Stomach (tissue), 4 donors: ENCODE data around the gene SRL.

ENCODE experiments used
- POLR2A ChIP-seq, 4 donors: fragments of 450-650 bp; IDR thresholded peaks; one replicate each; pipeline ENCODE4 v1.6.1; 2016; ENCODE audit warnings: antibody characterized with exemption in 4 of 4, control low read depth in 2 of 4, mild to moderate bottlenecking in 1 of 4, moderate library complexity in 1 of 4
- POLR2AphosphoS5 ChIP-seq, 3 donors: sonication (generic); formaldehyde crosslinking; IDR thresholded peaks; one replicate each; pipeline ENCODE4 v1.6.1; 2016; ENCODE audit warnings: antibody characterized with exemption in 3 of 3
- TF ChIP-seq, protein P1 (sequence below), 7 experiments: fragments of 450-650 bp in 4 of 7; fragments of 200-600 bp in 3 of 7; sonication (generic) in 3 of 7; IDR thresholded peaks; one replicate each; pipeline ENCODE4 v1.5.1; 2016 to 2019; ENCODE audit warnings: antibody characterized with exemption in 7 of 7, control low read depth in 2 of 7, mild to moderate bottlenecking in 1 of 7

DNA sequence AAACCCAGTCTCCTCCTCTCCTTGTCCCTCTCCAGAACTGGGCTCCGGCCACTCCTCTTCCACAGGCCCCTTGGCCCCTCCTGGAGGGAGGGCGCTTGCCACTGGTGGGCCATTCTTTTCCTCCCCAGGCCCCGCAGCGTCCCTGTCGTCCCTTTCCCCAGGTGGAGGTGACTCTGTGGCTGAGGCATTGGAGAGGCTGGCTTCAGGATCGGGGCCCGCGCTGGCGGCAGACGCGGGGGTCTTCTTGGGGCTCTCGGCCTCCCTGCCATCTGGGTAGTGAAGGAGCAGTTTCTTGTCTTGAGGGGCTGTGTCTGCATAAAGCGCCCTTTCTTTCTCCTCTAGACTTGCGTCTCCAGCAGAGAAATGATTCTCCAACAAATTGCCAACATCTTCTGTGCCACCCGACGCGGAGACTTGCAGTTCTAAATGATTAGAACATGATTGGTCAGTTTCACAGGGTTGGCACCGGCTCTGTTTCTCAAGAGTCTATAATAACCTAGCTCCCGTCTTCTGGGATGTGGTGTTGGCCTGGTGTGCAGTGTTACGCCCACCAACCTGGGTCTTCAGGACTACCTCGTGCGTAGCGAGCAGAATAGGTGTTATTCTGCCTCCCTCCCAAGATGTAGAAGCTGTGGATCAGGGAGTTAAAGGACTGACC lies 34.1 kb downstream of the SRL start:
- TF ChIP-seq, protein P1, sequence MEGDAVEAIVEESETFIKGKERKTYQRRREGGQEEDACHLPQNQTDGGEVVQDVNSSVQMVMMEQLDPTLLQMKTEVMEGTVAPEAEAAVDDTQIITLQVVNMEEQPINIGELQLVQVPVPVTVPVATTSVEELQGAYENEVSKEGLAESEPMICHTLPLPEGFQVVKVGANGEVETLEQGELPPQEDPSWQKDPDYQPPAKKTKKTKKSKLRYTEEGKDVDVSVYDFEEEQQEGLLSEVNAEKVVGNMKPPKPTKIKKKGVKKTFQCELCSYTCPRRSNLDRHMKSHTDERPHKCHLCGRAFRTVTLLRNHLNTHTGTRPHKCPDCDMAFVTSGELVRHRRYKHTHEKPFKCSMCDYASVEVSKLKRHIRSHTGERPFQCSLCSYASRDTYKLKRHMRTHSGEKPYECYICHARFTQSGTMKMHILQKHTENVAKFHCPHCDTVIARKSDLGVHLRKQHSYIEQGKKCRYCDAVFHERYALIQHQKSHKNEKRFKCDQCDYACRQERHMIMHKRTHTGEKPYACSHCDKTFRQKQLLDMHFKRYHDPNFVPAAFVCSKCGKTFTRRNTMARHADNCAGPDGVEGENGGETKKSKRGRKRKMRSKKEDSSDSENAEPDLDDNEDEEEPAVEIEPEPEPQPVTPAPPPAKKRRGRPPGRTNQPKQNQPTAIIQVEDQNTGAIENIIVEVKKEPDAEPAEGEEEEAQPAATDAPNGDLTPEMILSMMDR (IDR thresholded peaks at IDR 0.05): no peak
- TF ChIP-seq POLR2A (IDR thresholded peaks at IDR 0.05): no peak
- no peak for TF ChIP-seq POLR2AphosphoS5 (IDR thresholded peaks at IDR 0.05)
